PFSK-1 (cell line): Measurements from ENCODE around the gene GTPBP8.

Experiments used
- POLR2AphosphoS5 ChIP-seq: IDR thresholded peaks from 2 replicates; pipeline ENCODE4 v1.6.1; 2012; ENCODE audit warnings: low read depth, mild to moderate bottlenecking, control low read depth, low read length, moderate library complexity
- REST ChIP-seq, 2 experiments: IDR thresholded peaks; 2 replicates each; pipeline versions ENCODE4 v1.6.1 to v1.8.0; 2011 to 2012; ENCODE audit warnings: low read depth in 2 of 2, low read length in 2 of 2, control low read depth in 1 of 2, inconsistent platforms in 1 of 2, mild to moderate bottlenecking in 1 of 2, moderate library complexity in 1 of 2; ENCODE audit not compliant: insufficient read depth in 1 of 2
- SIN3A ChIP-seq: IDR thresholded peaks from 2 replicates; pipeline ENCODE4 v1.6.1; 2012; ENCODE audit warnings: mild to moderate bottlenecking, low read length, moderate library complexity, borderline replicate concordance; ENCODE audit not compliant: insufficient read depth

GRCh38 chr3:112976953-112977352, 13.8 kb upstream of the GTPBP8 start:
- no peak for TF ChIP-seq POLR2AphosphoS5
- TF ChIP-seq REST (IDR thresholded peaks at IDR 0.05; ENCODE audit: insufficient read depth in 1 of 2, low read depth in 2 of 2, low read length in 2 of 2) = no peak
- no peak for TF ChIP-seq SIN3A
